ENCODE measurements around the gene TMEM44.

GRCh38 chr3:194658477-194659242 is 25.4 kb upstream of the TMEM44 start:
- TF ChIP-seq ZNF48 (tag by site-specific recombination; IDR thresholded peaks at IDR 0.05), result no peak
- TF ChIP-seq, protein P1, sequence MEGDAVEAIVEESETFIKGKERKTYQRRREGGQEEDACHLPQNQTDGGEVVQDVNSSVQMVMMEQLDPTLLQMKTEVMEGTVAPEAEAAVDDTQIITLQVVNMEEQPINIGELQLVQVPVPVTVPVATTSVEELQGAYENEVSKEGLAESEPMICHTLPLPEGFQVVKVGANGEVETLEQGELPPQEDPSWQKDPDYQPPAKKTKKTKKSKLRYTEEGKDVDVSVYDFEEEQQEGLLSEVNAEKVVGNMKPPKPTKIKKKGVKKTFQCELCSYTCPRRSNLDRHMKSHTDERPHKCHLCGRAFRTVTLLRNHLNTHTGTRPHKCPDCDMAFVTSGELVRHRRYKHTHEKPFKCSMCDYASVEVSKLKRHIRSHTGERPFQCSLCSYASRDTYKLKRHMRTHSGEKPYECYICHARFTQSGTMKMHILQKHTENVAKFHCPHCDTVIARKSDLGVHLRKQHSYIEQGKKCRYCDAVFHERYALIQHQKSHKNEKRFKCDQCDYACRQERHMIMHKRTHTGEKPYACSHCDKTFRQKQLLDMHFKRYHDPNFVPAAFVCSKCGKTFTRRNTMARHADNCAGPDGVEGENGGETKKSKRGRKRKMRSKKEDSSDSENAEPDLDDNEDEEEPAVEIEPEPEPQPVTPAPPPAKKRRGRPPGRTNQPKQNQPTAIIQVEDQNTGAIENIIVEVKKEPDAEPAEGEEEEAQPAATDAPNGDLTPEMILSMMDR (tag by site-specific recombination; IDR thresholded peaks at IDR 0.05), result no peak
- no peak for TF ChIP-seq ZNF501 (tag by site-specific recombination; IDR thresholded peaks at IDR 0.05)
- TF ChIP-seq ZNF175 (tag by site-specific recombination; IDR thresholded peaks at IDR 0.05), result no peak
- TF ChIP-seq, protein P2, sequence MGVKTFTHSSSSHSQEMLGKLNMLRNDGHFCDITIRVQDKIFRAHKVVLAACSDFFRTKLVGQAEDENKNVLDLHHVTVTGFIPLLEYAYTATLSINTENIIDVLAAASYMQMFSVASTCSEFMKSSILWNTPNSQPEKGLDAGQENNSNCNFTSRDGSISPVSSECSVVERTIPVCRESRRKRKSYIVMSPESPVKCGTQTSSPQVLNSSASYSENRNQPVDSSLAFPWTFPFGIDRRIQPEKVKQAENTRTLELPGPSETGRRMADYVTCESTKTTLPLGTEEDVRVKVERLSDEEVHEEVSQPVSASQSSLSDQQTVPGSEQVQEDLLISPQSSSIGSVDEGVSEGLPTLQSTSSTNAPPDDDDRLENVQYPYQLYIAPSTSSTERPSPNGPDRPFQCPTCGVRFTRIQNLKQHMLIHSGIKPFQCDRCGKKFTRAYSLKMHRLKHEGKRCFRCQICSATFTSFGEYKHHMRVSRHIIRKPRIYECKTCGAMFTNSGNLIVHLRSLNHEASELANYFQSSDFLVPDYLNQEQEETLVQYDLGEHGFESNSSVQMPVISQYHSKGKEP (tag by site-specific recombination; IDR thresholded peaks at IDR 0.05), result no peak
- TF ChIP-seq ZNF302 (tag by site-specific recombination; IDR thresholded peaks at IDR 0.05; ENCODE audit: low read depth), result no peak
- TF ChIP-seq ZNF530 (tag by site-specific recombination; IDR thresholded peaks at IDR 0.05; ENCODE audit: low read depth), result no peak
- TF ChIP-seq ZNF747 (tag by site-specific recombination; IDR thresholded peaks at IDR 0.05), result no peak
- TF ChIP-seq ZNF292 (tag by site-specific recombination; IDR thresholded peaks at IDR 0.05; ENCODE audit: borderline replicate concordance, low read depth), result no peak
- TF ChIP-seq ZNF350 (tag by site-specific recombination; IDR thresholded peaks at IDR 0.05), result no peak

Data from HEK293 (cell line).